ENCODE results near the gene ACR.

DNA sequence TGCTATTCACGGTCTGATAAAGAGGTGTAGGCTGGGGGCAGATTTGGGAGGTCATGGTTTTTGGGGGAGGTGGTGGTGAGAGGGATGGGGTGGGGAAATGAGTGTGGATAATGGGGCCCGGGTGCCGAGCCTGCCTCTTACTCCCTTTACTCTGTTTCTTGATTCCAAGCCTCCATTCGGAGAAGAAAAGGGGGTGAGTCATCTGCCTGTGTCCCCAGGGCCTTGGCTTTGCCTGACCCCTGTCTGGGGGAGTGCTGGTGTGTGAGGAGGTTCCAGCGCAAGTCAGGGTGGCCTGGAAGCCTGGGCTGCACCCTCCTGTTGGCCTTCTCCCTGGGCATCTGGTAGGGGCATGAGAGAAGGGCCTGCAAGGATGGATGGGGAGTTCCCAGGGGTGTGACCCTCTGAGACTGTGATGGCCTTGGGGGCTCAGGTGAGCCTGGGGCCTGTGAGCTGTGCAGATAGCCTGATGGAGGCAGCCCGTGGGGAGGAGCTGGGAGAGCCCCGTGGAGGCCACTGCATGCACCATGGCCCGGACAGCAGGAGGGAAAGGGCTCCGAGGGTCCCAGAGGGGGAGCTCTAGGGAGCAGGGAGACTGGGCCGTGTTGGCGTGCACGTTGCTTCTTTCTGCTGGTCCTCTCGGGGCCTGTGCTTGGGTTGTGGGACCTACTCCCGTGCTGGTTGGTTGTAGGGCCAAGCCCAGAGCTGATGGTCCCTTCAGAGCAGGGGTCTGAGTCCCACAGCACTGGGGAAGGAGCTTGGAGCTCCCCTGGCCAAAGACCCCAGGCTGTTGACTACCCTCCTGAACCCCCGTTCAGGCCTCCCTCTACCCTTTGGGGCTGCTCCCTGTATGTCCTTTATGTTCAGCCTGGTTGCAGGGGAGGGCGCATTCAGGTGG is 26.3 kb upstream of the ACR start:
- TF ChIP-seq CTCF (IDR thresholded peaks at IDR 0.05) (no peak), EP300 (IDR thresholded peaks at IDR 0.05; ENCODE audit: borderline replicate concordance in 1 of 2, low read depth in 1 of 2, low read length in 1 of 2) (no peak)
